GM12878 (cell line): ENCODE measurements around the gene HLA-DRA. TPM values are rescaled to one million over a fixed set of nuclear protein-coding genes. Genes with fewer than 3 reads are reported as not detected.

Experiments used
- BACH1 ChIP-seq: fragments of 450-650 bp; IDR thresholded peaks from 2 replicates; pipeline ENCODE4 v1.6.1; 2017; ENCODE audit warnings: mild to moderate bottlenecking, borderline replicate concordance
- CHD2 ChIP-seq: IDR thresholded peaks from 2 replicates; pipeline ENCODE4 v1.6.1; 2011; ENCODE audit warnings: low read depth, low read length, improper control_type of control experiment, borderline replicate concordance
- CHD4 ChIP-seq: fragments of 200-600 bp; sonication (generic); IDR thresholded peaks from 2 replicates; pipeline ENCODE4 v1.6.1; 2016; ENCODE audit warnings: mild to moderate bottlenecking
- CREB1 ChIP-seq: IDR thresholded peaks from 2 replicates; pipeline ENCODE4 v1.6.1; 2012; ENCODE audit warnings: low read depth, mild to moderate bottlenecking, inconsistent platforms
- EED ChIP-seq: sonication (generic); IDR thresholded peaks from 2 replicates; pipeline ENCODE4 v1.6.1; 2016; ENCODE audit warnings: antibody characterized with exemption, low read depth
- FOXM1 ChIP-seq: IDR thresholded peaks from 2 replicates; pipeline ENCODE4 v1.6.1; 2012; ENCODE audit warnings: low read depth, mild to moderate bottlenecking, inconsistent platforms, low read length, moderate library complexity
- IRF4 ChIP-seq: IDR thresholded peaks from 2 replicates; pipeline ENCODE4 v1.6.1; 2011; ENCODE audit warnings: low read depth, low read length
- MTA2 ChIP-seq: fragments of 450-650 bp; IDR thresholded peaks from 2 replicates; pipeline ENCODE4 v1.6.1; 2016; ENCODE audit warnings: low read depth, mild to moderate bottlenecking, moderate library complexity
- MYC ChIP-seq: IDR thresholded peaks from 2 replicates; pipeline ENCODE4 v1.6.1; 2011; ENCODE audit warnings: mild to moderate bottlenecking, low read length, moderate library complexity, inconsistent platforms; ENCODE audit not compliant: insufficient read depth, insufficient replicate concordance, insufficient read length, severe bottlenecking
- PAX8 ChIP-seq: fragments of 450-650 bp; IDR thresholded peaks from 2 replicates; pipeline ENCODE4 v1.6.1; 2017; ENCODE audit warnings: mild to moderate bottlenecking, moderate library complexity
- PML ChIP-seq: IDR thresholded peaks from 2 replicates; pipeline ENCODE4 v1.6.1; 2012; ENCODE audit warnings: low read length, inconsistent platforms
- RAD51 ChIP-seq: fragments of 450-650 bp; IDR thresholded peaks from 2 replicates; pipeline ENCODE4 v1.6.1; 2016; ENCODE audit warnings: moderate library complexity, mild to moderate bottlenecking, inconsistent platforms
- SMAD1 ChIP-seq: fragments of 450-650 bp; IDR thresholded peaks from 2 replicates; pipeline ENCODE4 v1.6.1; 2018; ENCODE audit warnings: mild to moderate bottlenecking, low read depth; ENCODE audit not compliant: partially characterized antibody
- SREBF2 ChIP-seq: IDR thresholded peaks from 2 replicates; pipeline ENCODE4 v1.6.1; 2012; ENCODE audit warnings: mild to moderate bottlenecking, low read length
- STAT1 ChIP-seq: fragments of 450-650 bp; conservative IDR thresholded peaks from 2 replicates; pipeline ENCODE4 v1.6.1; 2014; ENCODE audit warnings: antibody characterized with exemption, mild to moderate bottlenecking
- STAT3 ChIP-seq: IDR thresholded peaks from 2 replicates; pipeline ENCODE4 v1.6.1; 2011; ENCODE audit warnings: low read depth, low read length, improper control_type of control experiment
- TAF1 ChIP-seq: IDR thresholded peaks from 2 replicates; pipeline ENCODE4 v1.6.1; 2011; ENCODE audit warnings: mild to moderate bottlenecking, low read depth, low read length, borderline replicate concordance
- TCF7 ChIP-seq: IDR thresholded peaks from 2 replicates; pipeline ENCODE4 v1.6.1; 2014; ENCODE audit warnings: antibody characterized with exemption, borderline replicate concordance
- polyA plus RNA-seq, 11 experiments: library from polyadenylated mRNA; depleted of rRNA in 4 of 11; unstranded in 6 of 11; stranded (reverse) in 5 of 11; fragments of >200 nt; fragmentation: Nextera tagmentation in 4 of 11; fragmentation: Illumina TruSeq in 1 of 11; extraction: Ambion mirVana in 4 of 11; extraction: Trizol in 1 of 11; gene quantifications; 1 replicate in 1 of 11; 2 replicates in 10 of 11; pipeline versions ENCODE4 v1.2.1 to v1.2.3, GENCODE V29; 2011 to 2016; ENCODE audit warnings: inconsistent platforms in 2 of 11, missing spikeins in 2 of 11, low read depth in 1 of 11
- total RNA-seq, 4 experiments: library from RNA; depleted of rRNA in 3 of 4; stranded (reverse); fragments of >200 nt in 3 of 4; fragmentation: Illumina TruSeq in 1 of 4; extraction: Trizol in 1 of 4; gene quantifications; 2 replicates each; pipeline versions ENCODE4 v1.2.1 to v1.2.3, GENCODE V29; 2013 to 2021
- TF ChIP-seq, protein P1 (sequence below): IDR thresholded peaks from 2 replicates; pipeline ENCODE4 v1.6.1; 2012; ENCODE audit warnings: low read length, inconsistent platforms
- TF ChIP-seq, protein P2 (sequence below): fragments of 450-650 bp; IDR thresholded peaks from 2 replicates; pipeline ENCODE4 v1.6.1; 2017; ENCODE audit warnings: mild to moderate bottlenecking, low read depth, inconsistent platforms; ENCODE audit not compliant: poor library complexity, severe bottlenecking
- TF ChIP-seq, protein P3 (sequence below): fragments of 450-650 bp; formaldehyde crosslinking; IDR thresholded peaks from 2 replicates; pipeline ENCODE4 v1.4.0; 2020; ENCODE audit warnings: mild to moderate bottlenecking, moderate library complexity
- TF ChIP-seq, protein P4 (sequence below): fragments of 150-350 bp; IDR thresholded peaks from 2 replicates; pipeline ENCODE4 v1.6.1; 2014; ENCODE audit warnings: mild to moderate bottlenecking, low read depth, low read length

Gene HLA-DRA
- total and polyA plus RNA-seq, 10 of the 15 experiments (the other 5 are each of a cell fraction or from before 2014, with no cell fraction given), result 2,040 to 7,093 (median 2,859) TPM

DNA sequence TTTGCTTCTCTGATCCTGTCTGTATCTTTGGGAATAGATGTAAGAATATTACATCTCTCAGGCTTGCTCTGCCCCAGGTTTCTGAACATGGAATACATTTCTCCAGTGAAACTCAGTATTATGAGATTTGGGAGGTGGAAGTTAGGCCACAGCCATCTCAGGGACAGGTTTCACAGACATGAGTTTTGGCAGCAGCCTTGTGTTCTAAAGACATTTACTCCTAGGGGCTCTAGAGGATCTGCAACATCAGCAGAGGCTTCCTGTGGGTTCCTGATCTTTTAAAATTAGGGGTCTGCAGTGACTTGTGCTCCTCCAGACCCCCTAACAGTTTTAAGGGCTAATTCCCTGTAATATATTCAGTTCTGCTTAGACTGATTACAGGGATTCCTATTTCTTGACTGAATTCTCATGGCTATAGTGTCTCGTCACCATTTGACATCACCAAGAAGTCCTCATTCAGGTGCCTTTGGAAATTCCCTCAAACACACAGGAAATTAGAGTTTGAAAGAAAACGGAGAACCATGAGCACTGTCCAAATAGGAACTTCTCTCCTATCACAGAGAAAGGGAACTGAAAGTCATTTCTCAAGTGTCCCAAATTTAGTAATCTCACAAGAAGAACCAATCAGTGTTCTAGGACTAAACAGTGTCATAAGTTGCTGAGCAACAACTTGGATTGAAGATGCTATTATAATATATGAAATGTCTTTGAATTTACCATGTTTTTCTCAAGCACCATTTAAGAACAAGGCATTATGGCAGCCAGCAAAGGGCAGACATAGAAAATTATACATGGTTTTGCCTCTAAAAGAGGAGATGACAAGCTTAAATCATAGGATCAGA, 2.5 kb upstream of the HLA-DRA start (continued):
- TF ChIP-seq CHD2 (peak; percentile 20; the same call in 1 of the 2 replicates), TAF1 (no peak), EED (peak; percentile 89), PML (peak; percentile 85; the same call in 1 of the 2 replicates), RAD51 (no peak), IRF4 (peak; percentile 84), TCF7 (no peak), CREB1 (peak; percentile 97), SREBF2 (no peak), MYC (no peak), MTA2 (peak; percentile 39), CHD4 (no peak), STAT3 (no peak; the same call in 1 of the 2 replicates), SMAD1 (peak; percentile 53), PAX8 (0 out of 2 replicates have a peak, but pooled peaks have one; percentile 19), BACH1 (peak; percentile 29; the same call in 1 of the 2 replicates), STAT1 (0 out of 2 replicates have a peak, but pooled peaks have one; percentile 47), FOXM1 (peak; percentile 82; the same call in 1 of the 2 replicates)
- TF ChIP-seq, protein P1, sequence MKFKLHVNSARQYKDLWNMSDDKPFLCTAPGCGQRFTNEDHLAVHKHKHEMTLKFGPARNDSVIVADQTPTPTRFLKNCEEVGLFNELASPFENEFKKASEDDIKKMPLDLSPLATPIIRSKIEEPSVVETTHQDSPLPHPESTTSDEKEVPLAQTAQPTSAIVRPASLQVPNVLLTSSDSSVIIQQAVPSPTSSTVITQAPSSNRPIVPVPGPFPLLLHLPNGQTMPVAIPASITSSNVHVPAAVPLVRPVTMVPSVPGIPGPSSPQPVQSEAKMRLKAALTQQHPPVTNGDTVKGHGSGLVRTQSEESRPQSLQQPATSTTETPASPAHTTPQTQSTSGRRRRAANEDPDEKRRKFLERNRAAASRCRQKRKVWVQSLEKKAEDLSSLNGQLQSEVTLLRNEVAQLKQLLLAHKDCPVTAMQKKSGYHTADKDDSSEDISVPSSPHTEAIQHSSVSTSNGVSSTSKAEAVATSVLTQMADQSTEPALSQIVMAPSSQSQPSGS, result peak; percentile 75; the same call in 1 of the 2 replicates
- TF ChIP-seq, protein P2, sequence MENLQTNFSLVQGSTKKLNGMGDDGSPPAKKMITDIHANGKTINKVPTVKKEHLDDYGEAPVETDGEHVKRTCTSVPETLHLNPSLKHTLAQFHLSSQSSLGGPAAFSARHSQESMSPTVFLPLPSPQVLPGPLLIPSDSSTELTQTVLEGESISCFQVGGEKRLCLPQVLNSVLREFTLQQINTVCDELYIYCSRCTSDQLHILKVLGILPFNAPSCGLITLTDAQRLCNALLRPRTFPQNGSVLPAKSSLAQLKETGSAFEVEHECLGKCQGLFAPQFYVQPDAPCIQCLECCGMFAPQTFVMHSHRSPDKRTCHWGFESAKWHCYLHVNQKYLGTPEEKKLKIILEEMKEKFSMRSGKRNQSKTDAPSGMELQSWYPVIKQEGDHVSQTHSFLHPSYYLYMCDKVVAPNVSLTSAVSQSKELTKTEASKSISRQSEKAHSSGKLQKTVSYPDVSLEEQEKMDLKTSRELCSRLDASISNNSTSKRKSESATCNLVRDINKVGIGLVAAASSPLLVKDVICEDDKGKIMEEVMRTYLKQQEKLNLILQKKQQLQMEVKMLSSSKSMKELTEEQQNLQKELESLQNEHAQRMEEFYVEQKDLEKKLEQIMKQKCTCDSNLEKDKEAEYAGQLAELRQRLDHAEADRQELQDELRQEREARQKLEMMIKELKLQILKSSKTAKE, result peak; percentile 23
- TF ChIP-seq, protein P3, sequence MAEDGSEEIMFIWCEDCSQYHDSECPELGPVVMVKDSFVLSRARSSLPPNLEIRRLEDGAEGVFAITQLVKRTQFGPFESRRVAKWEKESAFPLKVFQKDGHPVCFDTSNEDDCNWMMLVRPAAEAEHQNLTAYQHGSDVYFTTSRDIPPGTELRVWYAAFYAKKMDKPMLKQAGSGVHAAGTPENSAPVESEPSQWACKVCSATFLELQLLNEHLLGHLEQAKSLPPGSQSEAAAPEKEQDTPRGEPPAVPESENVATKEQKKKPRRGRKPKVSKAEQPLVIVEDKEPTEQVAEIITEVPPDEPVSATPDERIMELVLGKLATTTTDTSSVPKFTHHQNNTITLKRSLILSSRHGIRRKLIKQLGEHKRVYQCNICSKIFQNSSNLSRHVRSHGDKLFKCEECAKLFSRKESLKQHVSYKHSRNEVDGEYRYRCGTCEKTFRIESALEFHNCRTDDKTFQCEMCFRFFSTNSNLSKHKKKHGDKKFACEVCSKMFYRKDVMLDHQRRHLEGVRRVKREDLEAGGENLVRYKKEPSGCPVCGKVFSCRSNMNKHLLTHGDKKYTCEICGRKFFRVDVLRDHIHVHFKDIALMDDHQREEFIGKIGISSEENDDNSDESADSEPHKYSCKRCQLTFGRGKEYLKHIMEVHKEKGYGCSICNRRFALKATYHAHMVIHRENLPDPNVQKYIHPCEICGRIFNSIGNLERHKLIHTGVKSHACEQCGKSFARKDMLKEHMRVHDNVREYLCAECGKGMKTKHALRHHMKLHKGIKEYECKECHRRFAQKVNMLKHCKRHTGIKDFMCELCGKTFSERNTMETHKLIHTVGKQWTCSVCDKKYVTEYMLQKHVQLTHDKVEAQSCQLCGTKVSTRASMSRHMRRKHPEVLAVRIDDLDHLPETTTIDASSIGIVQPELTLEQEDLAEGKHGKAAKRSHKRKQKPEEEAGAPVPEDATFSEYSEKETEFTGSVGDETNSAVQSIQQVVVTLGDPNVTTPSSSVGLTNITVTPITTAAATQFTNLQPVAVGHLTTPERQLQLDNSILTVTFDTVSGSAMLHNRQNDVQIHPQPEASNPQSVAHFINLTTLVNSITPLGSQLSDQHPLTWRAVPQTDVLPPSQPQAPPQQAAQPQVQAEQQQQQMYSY (CRISPR knock-in tag), result no peak
- TF ChIP-seq, protein P4, sequence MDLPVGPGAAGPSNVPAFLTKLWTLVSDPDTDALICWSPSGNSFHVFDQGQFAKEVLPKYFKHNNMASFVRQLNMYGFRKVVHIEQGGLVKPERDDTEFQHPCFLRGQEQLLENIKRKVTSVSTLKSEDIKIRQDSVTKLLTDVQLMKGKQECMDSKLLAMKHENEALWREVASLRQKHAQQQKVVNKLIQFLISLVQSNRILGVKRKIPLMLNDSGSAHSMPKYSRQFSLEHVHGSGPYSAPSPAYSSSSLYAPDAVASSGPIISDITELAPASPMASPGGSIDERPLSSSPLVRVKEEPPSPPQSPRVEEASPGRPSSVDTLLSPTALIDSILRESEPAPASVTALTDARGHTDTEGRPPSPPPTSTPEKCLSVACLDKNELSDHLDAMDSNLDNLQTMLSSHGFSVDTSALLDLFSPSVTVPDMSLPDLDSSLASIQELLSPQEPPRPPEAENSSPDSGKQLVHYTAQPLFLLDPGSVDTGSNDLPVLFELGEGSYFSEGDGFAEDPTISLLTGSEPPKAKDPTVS, result no peak
